ENCODE results near the gene CHD5. TPM values are rescaled to one million over a fixed set of nuclear protein-coding genes. Genes with fewer than 3 reads are reported as not detected.

CHD5 gene
- total and polyA plus RNA-seq, 4 donors: 0.10 to 0.55 (median 0.31) TPM

- TF ChIP-seq CTCF (IDR thresholded peaks at IDR 0.05; ENCODE audit: control extremely low read depth, extremely low read depth): no peak
- Histone ChIP-seq H3K27ac (ENCODE audit: low read depth in 1 of 2, low read length in 1 of 2) (no peak overlapping the region), H3K9me3 (ENCODE audit: control insufficient read depth in 4 of 4, insufficient read depth in 3 of 4, low read length in 3 of 4) (no peaks in the 10 kb centered on the region), H3K4me3 (no peak overlapping the region), H3K27me3 (ENCODE audit: control insufficient read depth in 3 of 3, insufficient read depth in 3 of 3, low read length in 2 of 3) (peaks cover 0 to 3% (median 0%) of the 10 kb centered on the region in 3 donors), H3K36me3 (ENCODE audit: control insufficient read depth in 4 of 4, insufficient read depth in 4 of 4, low read length in 4 of 4) (peaks cover 0 to 11% (median 0%) of the 10 kb centered on the region in 4 donors), H3K4me1 (ENCODE audit: control insufficient read depth in 5 of 5, insufficient read depth in 5 of 5, low read length in 5 of 5) (no peaks in the 10 kb centered on the region), H3K9ac (ENCODE audit: insufficient read depth in 1 of 2, low read length in 2 of 2) (no peak overlapping the region)
- DNase-seq: no peak
- no peak for ATAC-seq (ENCODE audit: insufficient read depth, low FRiP score)
- 84 to 89% methylated on average over 21 of the region's 21 CpGs for WGBS, 2 donors
These were observed 85.2 kb downstream of the CHD5 start for GRCh38 chr1:6094801-6095505.

- Histone ChIP-seq H3K9ac (ENCODE audit: insufficient read depth in 1 of 2, low read length in 2 of 2) (no peak overlapping the region), H3K27me3 (ENCODE audit: control insufficient read depth in 3 of 3, insufficient read depth in 3 of 3, low read length in 2 of 3) (peaks cover 0 to 3% (median 0%) of the 10 kb centered on the region in 3 donors), H3K9me3 (ENCODE audit: control insufficient read depth in 4 of 4, insufficient read depth in 3 of 4, low read length in 3 of 4) (no peaks in the 10 kb centered on the region), H3K4me1 (ENCODE audit: control insufficient read depth in 5 of 5, insufficient read depth in 5 of 5, low read length in 5 of 5) (no peaks in the 10 kb centered on the region), H3K36me3 (ENCODE audit: control insufficient read depth in 4 of 4, insufficient read depth in 4 of 4, low read length in 4 of 4) (peaks cover 0 to 10% (median 0%) of the 10 kb centered on the region in 4 donors), H3K27ac (ENCODE audit: low read depth in 1 of 2, low read length in 1 of 2) (no peak overlapping the region), H3K4me3 (no peak overlapping the region)
- TF ChIP-seq CTCF (IDR thresholded peaks at IDR 0.05; ENCODE audit: control extremely low read depth, extremely low read depth): no peak
- ATAC-seq (ENCODE audit: insufficient read depth, low FRiP score): no peak
- WGBS, 2 donors: 92 to 95% methylated on average over 19 of the region's 19 CpGs
- DNase-seq: no peak
These were observed 85.9 kb downstream of the CHD5 start for GRCh38 chr1:6094246-6094645.

DNA sequence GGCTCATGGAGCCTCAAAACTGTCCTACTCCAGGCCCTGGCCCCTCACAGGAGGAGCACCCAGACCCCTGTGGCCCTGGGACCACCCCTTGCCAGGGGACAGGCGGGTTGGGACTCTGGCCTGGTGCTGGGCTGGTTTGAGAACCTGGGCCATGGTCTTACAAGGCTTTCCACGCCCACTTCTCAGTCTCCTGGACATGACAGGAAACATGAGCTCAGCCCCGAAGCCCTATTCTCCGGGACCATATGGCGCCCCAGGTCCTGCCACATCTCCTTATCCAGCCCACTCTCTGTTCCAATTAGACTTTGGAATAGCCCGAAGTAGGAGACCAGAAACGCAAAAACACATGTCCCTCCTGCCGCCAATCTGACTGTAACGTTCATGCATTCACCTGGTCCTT is 86.5 kb downstream of the CHD5 start:
- Histone ChIP-seq H3K4me1 (ENCODE audit: control insufficient read depth in 5 of 5, insufficient read depth in 5 of 5, low read length in 5 of 5) (no peaks in the 10 kb centered on the region), H3K9ac (ENCODE audit: insufficient read depth in 1 of 2, low read length in 2 of 2) (no peak overlapping the region), H3K9me3 (ENCODE audit: control insufficient read depth in 4 of 4, insufficient read depth in 3 of 4, low read length in 3 of 4) (no peaks in the 10 kb centered on the region), H3K4me3 (no peak overlapping the region), H3K27ac (ENCODE audit: low read depth in 1 of 2, low read length in 1 of 2) (no peak overlapping the region), H3K36me3 (ENCODE audit: control insufficient read depth in 4 of 4, insufficient read depth in 4 of 4, low read length in 4 of 4) (peaks cover 0 to 10% (median 0%) of the 10 kb centered on the region in 4 donors), H3K27me3 (ENCODE audit: control insufficient read depth in 3 of 3, insufficient read depth in 3 of 3, low read length in 2 of 3) (peaks cover 0 to 3% (median 0%) of the 10 kb centered on the region in 3 donors)
- ATAC-seq (ENCODE audit: insufficient read depth, low FRiP score) (no peak), DNase-seq (no peak)
- no peak for TF ChIP-seq CTCF (IDR thresholded peaks at IDR 0.05; ENCODE audit: control extremely low read depth, extremely low read depth)
- 88 to 92% methylated on average over 9 of the region's 9 CpGs for WGBS, 2 donors

Measured in lung (tissue), 12 donors.